K562 (cell line): ENCODE data around the gene RNF123. TPM values are rescaled to one million over a fixed set of nuclear protein-coding genes. Genes with fewer than 3 reads are reported as not detected.

Experiments
- ATAC-seq: fragments of 200-7000 bp; cut with Tn5 transposase; 3 replicates; pipeline ENCODE4 v1.9.1; 2020; ENCODE audit warnings: moderate library complexity
- BruUV-seq: library from RNA; stranded (reverse); fragments of 400-500 nt; replicated peaks from 2 replicates; lab custom pipeline; 2021; lab: Mats Ljungman, UMichigan
- CTCF ChIA-PET: fragments of 300-600 bp; formaldehyde crosslinking; extraction: SDS; loops from one replicate; lab custom pipeline; 2021; ENCODE audit warnings: low intra/inter-chr PET ratio; lab: Yijun Ruan, JAX
- POLR2A ChIA-PET: fragments of 300-600, 350-650 bp; sonication (Branson Sonifier 250); formaldehyde crosslinking; extraction: SDS; loops from one replicate; lab custom pipeline; 2021; ENCODE audit warnings: antibody characterized with exemption, inconsistent platforms; lab: Yijun Ruan, JAX
- DNase-seq, 4 experiments: peaks; one replicate each; pipeline versions ENCODE4 v3.0.0 to v3.0.0-alpha.2; 2011 to 2018; ENCODE audit warnings: low spot score in 3 of 4, mixed read lengths in 3 of 4; ENCODE audit errors: extremely low read depth in 1 of 4
- FAIRE-seq: peaks from 2 replicates; lab custom pipeline; 2011; peaks lifted over from hg19 to GRCh38; lab: Jason Lieb, UNC
- H2AFZ ChIP-seq: 2 replicates; pipeline ENCODE4 v1.6.0; 2011; ENCODE audit warnings: low read depth, low read length, control low read depth, inconsistent platforms
- H3K27ac ChIP-seq: fragments of 200-600 bp; 3 replicates; pipeline ENCODE4 v1.8.0; 2011; ENCODE audit warnings: low read depth, mild to moderate bottlenecking, control low read depth, inconsistent platforms, low read length, moderate library complexity, mixed read lengths; ENCODE audit errors: extremely low read depth
- H3K27me3 ChIP-seq, 2 experiments: fragments of 300-600 bp in 1 of 2; 2 replicates in 1 of 2; 3 replicates in 1 of 2; pipeline versions ENCODE4 v1.6.0 to v1.8.0; 2011; ENCODE audit warnings: inconsistent platforms in 2 of 2, low read length in 2 of 2, mild to moderate bottlenecking in 1 of 2, mixed read lengths in 1 of 2, moderate library complexity in 1 of 2; ENCODE audit not compliant: control insufficient read depth in 2 of 2, insufficient read depth in 2 of 2
- H3K36me3 ChIP-seq: fragments of 300-600 bp; 3 replicates; pipeline ENCODE4 v1.8.0; 2011; ENCODE audit warnings: mild to moderate bottlenecking, low read length, inconsistent platforms; ENCODE audit not compliant: control insufficient read depth, insufficient read depth
- H3K4me1 ChIP-seq, 2 experiments: fragments of 200-600 bp in 1 of 2; replicated peaks in 1 of 2; 2 replicates in 1 of 2; 3 replicates in 1 of 2; pipeline versions ENCODE4 v1.5.1 to v1.8.0; 2011; ENCODE audit warnings: inconsistent platforms in 2 of 2, low read length in 2 of 2, mild to moderate bottlenecking in 1 of 2, mixed read lengths in 1 of 2, moderate library complexity in 1 of 2; ENCODE audit not compliant: control insufficient read depth in 2 of 2, insufficient read depth in 2 of 2
- H3K4me2 ChIP-seq: 2 replicates; pipeline ENCODE4 v1.6.1; 2011; ENCODE audit warnings: low read length, control low read depth, inconsistent platforms, mixed read lengths; ENCODE audit not compliant: insufficient read depth
- H3K4me3 ChIP-seq: fragments of 200-600 bp; sonication (generic), shearing (Covaris generic); 2 replicates; pipeline ENCODE4 v1.5.1; 2016; ENCODE audit warnings: control low read depth, inconsistent platforms
- H3K79me2 ChIP-seq: fragments of 200-600 bp; 3 replicates; pipeline ENCODE4 v1.8.0; 2011; ENCODE audit warnings: low read length, inconsistent platforms; ENCODE audit not compliant: control insufficient read depth, insufficient read depth
- H3K9ac ChIP-seq, 2 experiments: 2 replicates each; pipeline versions ENCODE4 v1.6.0 to v1.6.1; 2011; ENCODE audit warnings: low read depth in 2 of 2, low read length in 2 of 2, control low read depth in 1 of 2, inconsistent platforms in 1 of 2, mild to moderate bottlenecking in 1 of 2, mixed read lengths in 1 of 2; ENCODE audit not compliant: insufficient read depth in 1 of 2
- H3K9me1 ChIP-seq: one replicate; pipeline ENCODE4 v1.6.0; 2011; ENCODE audit warnings: inconsistent platforms, mild to moderate bottlenecking, low read length, moderate library complexity; ENCODE audit not compliant: control insufficient read depth, insufficient read depth
- H3K9me3 ChIP-seq: replicated peaks from 2 replicates; pipeline ENCODE4 v1.5.1; 2011; ENCODE audit warnings: low read depth, low read length, inconsistent platforms; ENCODE audit not compliant: control insufficient read depth, insufficient read depth
- H4K20me1 ChIP-seq: replicated peaks from 2 replicates; pipeline ENCODE4 v1.6.1; 2011; ENCODE audit warnings: low read length, inconsistent platforms, mixed read lengths; ENCODE audit not compliant: control insufficient read depth, insufficient read depth
- FOXJ3 ChIP-seq: sonication (generic); formaldehyde crosslinking; IDR thresholded peaks from 2 replicates; pipeline ENCODE4 v1.4.0; 2020; ENCODE audit warnings: mild to moderate bottlenecking, missing genetic modification reagents
- HDAC2 ChIP-seq: fragments of 450-650 bp; IDR thresholded peaks from 2 replicates; pipeline ENCODE4 v1.6.1; 2016; ENCODE audit warnings: mild to moderate bottlenecking
- MCM2 ChIP-seq: fragments of 450-650 bp; IDR thresholded peaks from 2 replicates; pipeline ENCODE4 v1.6.1; 2017; ENCODE audit warnings: low read depth, mild to moderate bottlenecking
- MEF2D ChIP-seq: conservative IDR thresholded peaks from 2 replicates; pipeline ENCODE4 v1.6.1; 2016; ENCODE audit warnings: low read depth, missing genetic modification characterization, missing compliant biosample characterization
- NCOA4 ChIP-seq: fragments of 450-650 bp; IDR thresholded peaks from 2 replicates; pipeline ENCODE4 v1.6.1; 2018; ENCODE audit warnings: mild to moderate bottlenecking; ENCODE audit not compliant: partially characterized antibody
- POLR2A ChIP-seq: fragments of 450-650 bp; conservative IDR thresholded peaks from 2 replicates; pipeline ENCODE4 v1.6.1; 2016
- POLR2AphosphoS5 ChIP-seq: IDR thresholded peaks from 2 replicates; pipeline ENCODE4 v1.6.1; 2011; ENCODE audit warnings: mild to moderate bottlenecking, low read depth, low read length, moderate library complexity; ENCODE audit not compliant: control insufficient read depth, insufficient read depth
- RBM14 ChIP-seq: fragments of 200-400 bp; formaldehyde crosslinking; IDR thresholded peaks from 2 replicates; pipeline ENCODE4 v1.6.1; 2018; ENCODE audit warnings: low read depth, mild to moderate bottlenecking, low read length, moderate library complexity, borderline replicate concordance; ENCODE audit not compliant: insufficient read depth
- SRSF7 ChIP-seq: fragments of 200-400 bp; formaldehyde crosslinking; optimal IDR thresholded peaks from 2 replicates; pipeline ENCODE3; 2017; ENCODE audit warnings: mild to moderate bottlenecking, low read depth, low read length
- ZBTB49 ChIP-seq: sonication (generic); formaldehyde crosslinking; IDR thresholded peaks from 2 replicates; pipeline ENCODE4 v1.8.0; 2022; ENCODE audit warnings: missing genetic modification reagents, mild to moderate bottlenecking, borderline replicate concordance
- ZBTB9 ChIP-seq: fragments of 450-650 bp; formaldehyde crosslinking; IDR thresholded peaks from 2 replicates; pipeline ENCODE4 v1.4.0; 2020; ENCODE audit warnings: mild to moderate bottlenecking, moderate library complexity
- ZNF311 ChIP-seq: fragments of 250-450 bp; sonication (Bioruptor Pico); IDR thresholded peaks from 2 replicates; pipeline ENCODE4 v1.4.0; 2020; ENCODE audit warnings: mild to moderate bottlenecking, moderate library complexity
- ZNF444 ChIP-seq: fragments of 250-450 bp; sonication (Bioruptor Pico); IDR thresholded peaks from 2 replicates; pipeline ENCODE4 v1.4.0; 2020; ENCODE audit warnings: mild to moderate bottlenecking, moderate library complexity
- ZNF764 ChIP-seq: fragments of 250-450 bp; sonication (Bioruptor Pico); IDR thresholded peaks from 2 replicates; pipeline ENCODE4 v1.4.0; 2020; ENCODE audit warnings: low read depth, mild to moderate bottlenecking, moderate library complexity
- WGBS: fragments of 100-300 bp; shearing (Covaris generic); methylation state at CpG from one replicate; pipeline ENCODE4 v1.1.6; 2016; ENCODE audit warnings: low coverage, mixed read lengths; ENCODE audit not compliant: insufficient coverage; ENCODE audit errors: missing lambda C conversion rate; 5-methylcytosine and 5-hydroxymethylcytosine counted together
- in situ Hi-C: fragments of 300-500 bp; cut with MboI; formaldehyde crosslinking; loops from 4 replicates; pipeline ENCODE4 v1.15.0; 2018; ENCODE audit warnings: inconsistent platforms, mixed read lengths
- intact Hi-C: fragments of 100-400 bp; cut with micrococcal nuclease; formaldehyde crosslinking; loops from 2 replicates; pipeline ENCODE4 v1.14.2; 2022
- polyA plus RNA-seq, 8 experiments: library from polyadenylated mRNA; depleted of rRNA in 4 of 8; stranded (reverse) in 5 of 8; unstranded in 3 of 8; fragments of >200 nt; fragmentation: Nextera tagmentation in 2 of 8; fragmentation: Illumina TruSeq in 1 of 8; extraction: Ambion mirVana in 2 of 8; extraction: Trizol in 1 of 8; gene quantifications; 2 replicates each; pipeline versions ENCODE4 v1.2.1 to v1.2.3, GENCODE V29; 2011 to 2014; ENCODE audit warnings: inconsistent platforms in 1 of 8, missing spikeins in 1 of 8
- total RNA-seq, 7 experiments: library from RNA; depleted of rRNA in 6 of 7; stranded (reverse); fragments of >200 nt in 6 of 7; fragmentation: Illumina TruSeq in 2 of 7; extraction: Trizol in 2 of 7; gene quantifications; 2 replicates each; pipeline versions ENCODE4 v1.2.1 to v1.2.3, GENCODE V29; 2011 to 2021; ENCODE audit warnings: low replicate concordance in 1 of 7

The RNF123 gene
- total and polyA plus RNA-seq, 9 of the 15 experiments (the other 6 are each of a cell fraction or from before 2014, with no cell fraction given), result 8.7 to 53.1 (median 17.5) TPM

GRCh38 chr3:49689046-49689907 lies at the start of gene RNF123, which contains the start of gene MST1 (continued):
- TF ChIP-seq SRSF7, result no peak
- no peak for TF ChIP-seq NCOA4
- 0 out of 2 replicates have a peak, but pooled peaks have one; percentile 33 for TF ChIP-seq HDAC2
- TF ChIP-seq FOXJ3 (CRISPR knock-in tag), result no peak
- TF ChIP-seq MEF2D (tag), result no peak
- TF ChIP-seq POLR2AphosphoS5, result no peak
- peak; percentile 49; the same call in 1 of the 2 replicates for TF ChIP-seq ZBTB9
- TF ChIP-seq, all 486 proteins: peak for 96

GRCh38 chr3:49641292-49641691 lies 48.1 kb upstream of the RNF123 start:
- WGBS, result 40% methylated on average over 7 of the region's 7 CpGs
- in situ Hi-C loops, result no loop called here
- intact Hi-C loops, result no loop called here
- Histone ChIP-seq H3K9me1 (no peaks in the 10 kb centered on the region), H3K36me3 (no peaks in the 10 kb centered on the region), H2AFZ (no peak overlapping the region), H3K4me2 (no peak overlapping the region), H3K79me2 (no peaks in the 10 kb centered on the region), H3K9me3 (no peaks in the 10 kb centered on the region), H3K4me3 (no peak overlapping the region), H3K9ac (no peak overlapping the region), H3K27me3 (no peaks in the 10 kb centered on the region), H4K20me1 (no peaks in the 10 kb centered on the region), H3K27ac (no peak overlapping the region), H3K4me1 (peaks cover 13 to 22% of the 10 kb centered on the region in 2 experiments; a peak in 3 of 5 replicates)
- no peak for FAIRE-seq
- no peak for DNase-seq
- TF ChIP-seq ZNF444, result no peak
- no peak for TF ChIP-seq RBM14
- TF ChIP-seq ZNF764 (CRISPR knock-in tag), result no peak
- TF ChIP-seq ZNF311 (CRISPR knock-in tag), result no peak
- TF ChIP-seq ZBTB49, result no peak
- TF ChIP-seq POLR2A, result no peak
- TF ChIP-seq MCM2, result no peak
- ChIA-PET POLR2A (no interaction called here), CTCF (no interaction called here)
- no peak for ATAC-seq
- no TSS peak for BruUV-seq
